Neural crest cell (in vitro differentiated cells): ENCODE data around the gene GAL3ST2. TPM values are rescaled to one million over a fixed set of nuclear protein-coding genes. Genes with fewer than 3 reads are reported as not detected.

Experiments used
- DNase-seq: peaks from one replicate; pipeline ENCODE4 v3.0.0; 2021; ENCODE audit warnings: low read depth, mixed read lengths, low spot score
- H3K27ac Mint-ChIP-seq: one replicate; pipeline ENCODE4 v1.8.0; 2021; ENCODE audit warnings: mild to moderate bottlenecking, mixed read lengths; ENCODE audit not compliant: unreplicated experiment
- H3K27me3 Mint-ChIP-seq: 2 replicates; pipeline ENCODE4 v1.8.0; 2021; ENCODE audit warnings: low read depth, mild to moderate bottlenecking, mixed read lengths
- H3K36me3 Mint-ChIP-seq: 2 replicates; pipeline ENCODE4 v1.8.0; 2021; ENCODE audit warnings: low read depth, mild to moderate bottlenecking, mixed read lengths
- H3K4me1 Mint-ChIP-seq: 2 replicates; pipeline ENCODE4 v1.8.0; 2021; ENCODE audit warnings: mixed read lengths
- H3K4me3 Mint-ChIP-seq: one replicate; pipeline ENCODE4 v1.8.0; 2021; ENCODE audit warnings: mild to moderate bottlenecking, mixed read lengths
- H3K9me3 Mint-ChIP-seq: 2 replicates; pipeline ENCODE4 v1.8.0; 2021; ENCODE audit warnings: mixed read lengths
- CTCF ChIP-seq: fragments of 200-600 bp; sonication (generic); conservative IDR thresholded peaks from 2 replicates; pipeline ENCODE4 v1.5.0; 2021; ENCODE audit warnings: antibody characterized with exemption, mild to moderate bottlenecking
- long read RNA-seq: library from polyadenylated mRNA; unstranded; transcript quantifications from one replicate; pipeline ENCODE4 v2.0.0, GENCODE V29; 2020
- total RNA-seq: library from RNA; stranded (reverse); gene quantifications from 2 replicates; pipeline ENCODE4 v1.2.1, GENCODE V29; 2021

GAL3ST2 gene
- 0.28 TPM in 1 of 2 replicates, not detected in the other for total RNA-seq
- long read RNA-seq: 0 reads

GRCh38 chr2:241776336-241777169 lies at the start of gene GAL3ST2:
TSS of gene GAL3ST2 (plus strand) at chr2:241776822. CDS start at chr2:241776956, 134 bp downstream.
- no peak for DNase-seq
- no peak for TF ChIP-seq CTCF
- H3K9me3 Mint-ChIP-seq: peaks cover 3% of the 10 kb centered on the region
- no peaks in the 10 kb centered on the region for H3K27me3 Mint-ChIP-seq
- H3K4me1 Mint-ChIP-seq: peaks cover 7% of the 10 kb centered on the region
- peaks cover 3% of the 10 kb centered on the region for H3K36me3 Mint-ChIP-seq
- no peak within 1 kb of the TSS for H3K4me3 Mint-ChIP-seq
- no peak within 1 kb of the TSS for H3K27ac Mint-ChIP-seq

GRCh38 chr2:241728000-241728399 lies 48.6 kb upstream of the GAL3ST2 start:
- H3K4me3 Mint-ChIP-seq: no peak overlapping the region
- TF ChIP-seq CTCF: no peak

GRCh38 chr2:241728627-241729026 lies 48.0 kb upstream of the GAL3ST2 start:
- no peak for TF ChIP-seq CTCF
- H3K27ac Mint-ChIP-seq: no peak overlapping the region

More at GRCh38 chr2:241728000-241728399, 48.6 kb upstream of the GAL3ST2 start:
- H3K9me3 Mint-ChIP-seq: no peaks in the 10 kb centered on the region
- no peak overlapping the region for H3K27ac Mint-ChIP-seq
- no peaks in the 10 kb centered on the region for H3K27me3 Mint-ChIP-seq
- peaks cover 4% of the 10 kb centered on the region for H3K4me1 Mint-ChIP-seq
- no peak for DNase-seq
- peaks cover 20% of the 10 kb centered on the region for H3K36me3 Mint-ChIP-seq

GRCh38 chr2:241729868-241730267 lies 46.8 kb upstream of the GAL3ST2 start:
- peaks cover 4% of the 10 kb centered on the region for H3K4me1 Mint-ChIP-seq
- TF ChIP-seq CTCF: no peak
- no peaks in the 10 kb centered on the region for H3K9me3 Mint-ChIP-seq
- H3K27me3 Mint-ChIP-seq: no peaks in the 10 kb centered on the region
- no peak overlapping the region for H3K4me3 Mint-ChIP-seq
- H3K36me3 Mint-ChIP-seq: peaks cover 5% of the 10 kb centered on the region
- no peak for DNase-seq
- H3K27ac Mint-ChIP-seq: no peak overlapping the region

More at GRCh38 chr2:241728627-241729026, 48.0 kb upstream of the GAL3ST2 start:
- H3K9me3 Mint-ChIP-seq: no peaks in the 10 kb centered on the region
- H3K27me3 Mint-ChIP-seq: no peaks in the 10 kb centered on the region
- H3K36me3 Mint-ChIP-seq: peaks cover 14% of the 10 kb centered on the region
- peaks cover 4% of the 10 kb centered on the region for H3K4me1 Mint-ChIP-seq
- no peak for DNase-seq
- H3K4me3 Mint-ChIP-seq: no peak overlapping the region

- H3K4me1 Mint-ChIP-seq: peaks cover 8% of the 10 kb centered on the region
- H3K36me3 Mint-ChIP-seq: peaks cover 1% of the 10 kb centered on the region
- H3K27ac Mint-ChIP-seq: no peak overlapping the region
- no peak for TF ChIP-seq CTCF
- no peak overlapping the region for H3K4me3 Mint-ChIP-seq
- no peaks in the 10 kb centered on the region for H3K9me3 Mint-ChIP-seq
- H3K27me3 Mint-ChIP-seq: no peaks in the 10 kb centered on the region
- DNase-seq: no peak
Observed at GRCh38 chr2:241730671-241731293, 45.8 kb upstream of the GAL3ST2 start.
